Upper lobe of right lung (tissue), 1 donor: ENCODE data around the gene KCNMA1. TPM values are rescaled to one million over a fixed set of nuclear protein-coding genes. Genes with fewer than 3 reads are reported as not detected.

Source experiments
- ATAC-seq: fragments of 200-7000 bp; cut with Tn5 transposase; one replicate; pipeline ENCODE4 v1.9.1; 2020; ENCODE audit warnings: mild to moderate bottlenecking, moderate library complexity
- DNase-seq: peaks from one replicate; pipeline ENCODE4 v3.0.0-alpha.2; 2020
- H3K27ac ChIP-seq: fragments of 200-600 bp; one replicate; pipeline ENCODE4 v1.8.0; 2022
- H3K27me3 ChIP-seq: fragments of 200-600 bp; one replicate; pipeline ENCODE4 v1.8.0; 2022; ENCODE audit warnings: mild to moderate bottlenecking
- H3K36me3 ChIP-seq: fragments of 200-600 bp; one replicate; pipeline ENCODE4 v1.8.0; 2022
- H3K4me1 ChIP-seq: fragments of 200-600 bp; one replicate; pipeline ENCODE4 v1.8.0; 2022
- H3K4me3 ChIP-seq: fragments of 200-600 bp; one replicate; pipeline ENCODE4 v1.8.0; 2022; ENCODE audit warnings: mild to moderate bottlenecking
- H3K9me3 ChIP-seq: fragments of 200-600 bp; one replicate; pipeline ENCODE4 v1.8.0; 2022
- CTCF ChIP-seq: fragments of 200-600 bp; IDR thresholded peaks from one replicate; pipeline ENCODE4 v1.8.0; 2022; ENCODE audit warnings: antibody characterized with exemption
- intact Hi-C: fragments of 100-400 bp; cut with DNase I; formaldehyde crosslinking; loops from one replicate; pipeline ENCODE4 v1.11.0; 2022
- total RNA-seq: library from RNA; stranded (reverse); fragmentation: NEBNext Ultra II Directional; extraction: Animal tissue kit (Norgen Biotek cat#: 25700); gene quantifications from one replicate; pipeline ENCODE4 v1.2.1, GENCODE V29; 2021
- donor health status: DM: no; HTN: yes; CAD: no; lungs with severe emphysema.

Gene KCNMA1
- total RNA-seq, 1 donor from 2014 or later: 26.3 TPM

- H3K4me1 ChIP-seq: no peaks in the 10 kb centered on the region
- no peak overlapping the region for H3K4me3 ChIP-seq
- no peaks in the 10 kb centered on the region for H3K9me3 ChIP-seq
- intact Hi-C loops: no loop called here
- ATAC-seq (no peak), DNase-seq (no peak)
- no peak for TF ChIP-seq CTCF
- H3K27ac ChIP-seq: no peak overlapping the region
- no peaks in the 10 kb centered on the region for H3K36me3 ChIP-seq
- H3K27me3 ChIP-seq: peaks cover 6% of the 10 kb centered on the region
Observed at GRCh38 chr10:77669892-77670291, 32.3 kb upstream of the KCNMA1 start.

- DNase-seq (no peak), ATAC-seq (no peak)
Observed at GRCh38 chr10:77667426-77668324, 30.1 kb upstream of the KCNMA1 start.

GRCh38 chr10:77666821-77667220 lies 29.2 kb upstream of the KCNMA1 start:
- Histone ChIP-seq H3K4me1 (no peaks in the 10 kb centered on the region), H3K36me3 (no peaks in the 10 kb centered on the region), H3K9me3 (no peaks in the 10 kb centered on the region), H3K4me3 (no peak overlapping the region), H3K27me3 (peaks cover 12% of the 10 kb centered on the region), H3K27ac (no peak overlapping the region)
- intact Hi-C loops: no loop called here
- TF ChIP-seq CTCF: no peak
- no peak for ATAC-seq
- DNase-seq: no peak

More at GRCh38 chr10:77667426-77668324, 30.1 kb upstream of the KCNMA1 start:
- Histone ChIP-seq H3K9me3 (no peaks in the 10 kb centered on the region), H3K4me1 (no peaks in the 10 kb centered on the region), H3K4me3 (no peak overlapping the region), H3K36me3 (no peaks in the 10 kb centered on the region), H3K27ac (no peak overlapping the region), H3K27me3 (peaks cover 7% of the 10 kb centered on the region)
- intact Hi-C loops: no loop called here
- no peak for TF ChIP-seq CTCF

- no peak overlapping the region for H3K4me3 ChIP-seq
- H3K27me3 ChIP-seq: peaks cover 8% of the 10 kb centered on the region
- ATAC-seq (no peak), DNase-seq (no peak)
- H3K4me1 ChIP-seq: no peaks in the 10 kb centered on the region
- intact Hi-C loops: no loop called here
- H3K9me3 ChIP-seq: no peaks in the 10 kb centered on the region
- H3K36me3 ChIP-seq: no peaks in the 10 kb centered on the region
- no peak overlapping the region for H3K27ac ChIP-seq
- no peak for TF ChIP-seq CTCF
Observed at GRCh38 chr10:77664696-77665095, 27.1 kb upstream of the KCNMA1 start.

GRCh38 chr10:77664008-77664407 lies 26.4 kb upstream of the KCNMA1 start:
- DNase-seq: no peak
- Histone ChIP-seq H3K27me3 (peaks cover 6% of the 10 kb centered on the region), H3K9me3 (peaks cover 2% of the 10 kb centered on the region), H3K27ac (no peak overlapping the region), H3K4me3 (no peak overlapping the region), H3K4me1 (no peaks in the 10 kb centered on the region), H3K36me3 (no peaks in the 10 kb centered on the region)
- TF ChIP-seq CTCF: no peak
- no peak for ATAC-seq
- intact Hi-C loops: no loop called here
